ENCODE measurements around the gene DCC.
"Not testable (repeated sequence)": the region's sequence is repeated elsewhere in the genome, so short reads cannot be mapped to it uniquely, and the experiment has no call there.

The DCC gene

GRCh38 chr18:52353589-52353988 lies 13.6 kb downstream of the DCC start:
- no peak for DNase-seq

DNA sequence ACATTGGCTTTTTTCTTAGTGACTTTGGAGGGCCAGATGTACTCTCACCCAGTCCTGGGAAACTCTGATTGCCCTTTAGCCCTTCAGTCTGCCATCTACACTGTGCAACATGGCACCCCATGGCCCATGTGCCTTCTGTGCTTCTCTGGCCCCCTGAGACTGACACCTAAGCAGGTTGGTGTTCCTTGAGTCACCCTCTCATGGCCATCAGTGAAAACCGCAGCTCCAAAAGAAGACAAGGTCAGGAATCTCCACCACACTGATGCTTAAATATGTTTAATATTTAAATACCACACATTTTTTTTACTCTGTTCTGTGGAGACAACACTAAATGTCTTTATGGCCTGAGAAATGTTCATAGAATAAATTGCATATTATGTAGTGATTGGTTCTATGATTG lies 23.9 kb downstream of the DCC start:
- peak; percentile 19 for DNase-seq

- DNase-seq, result not testable (repeated sequence)
Observed at GRCh38 chr18:52366851-52367250, 26.9 kb downstream of the DCC start.

GRCh38 chr18:52367953-52368742 lies 28.2 kb downstream of the DCC start:
- DNase-seq, result no peak

DNA sequence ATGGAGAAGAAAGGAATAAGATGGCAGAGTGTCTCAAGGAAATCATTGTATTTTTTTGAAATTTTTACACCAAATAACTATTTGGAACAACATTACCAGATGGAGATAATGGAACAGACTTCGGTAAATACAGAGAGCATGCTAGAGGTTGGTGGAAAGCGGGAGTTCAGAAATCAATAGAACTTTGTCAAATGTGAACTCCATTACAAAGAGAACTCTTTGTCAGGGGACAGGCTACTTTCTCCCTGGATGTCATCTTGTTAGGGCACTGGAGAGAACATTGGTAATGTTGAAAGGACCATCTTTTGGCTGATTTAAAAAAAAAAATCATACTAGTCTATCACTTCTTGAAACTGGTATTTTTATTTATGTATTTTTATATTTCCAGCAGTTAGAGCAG lies 30.8 kb downstream of the DCC start:
- DNase-seq, result no peak

- no peak for DNase-seq
Observed at GRCh38 chr18:52376104-52376503, 36.1 kb downstream of the DCC start.

DNA sequence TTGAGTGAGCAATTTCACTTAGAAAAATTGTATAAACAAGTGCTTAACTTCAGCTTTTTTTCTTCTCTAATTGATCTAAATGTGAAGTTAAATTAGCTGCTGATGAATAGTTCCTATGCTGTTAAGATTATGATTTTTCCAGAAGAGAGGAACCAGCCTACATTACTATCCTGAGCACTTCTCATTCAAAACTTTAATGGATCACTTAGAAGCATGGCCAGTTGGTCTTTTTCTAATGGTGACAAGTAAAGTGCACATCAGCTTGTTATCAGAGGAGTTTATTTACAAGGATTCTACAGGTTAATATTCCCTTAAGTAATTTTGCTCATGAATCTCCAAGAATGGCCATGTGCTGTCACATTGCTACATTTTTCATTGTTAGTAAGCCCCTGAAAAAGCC lies 37.1 kb downstream of the DCC start:
- no peak for DNase-seq

- no peak for DNase-seq
Observed at GRCh38 chr18:52386306-52386705, 46.3 kb downstream of the DCC start.

- no peak for DNase-seq
Observed at GRCh38 chr18:52387175-52387574, 47.2 kb downstream of the DCC start.

DNA sequence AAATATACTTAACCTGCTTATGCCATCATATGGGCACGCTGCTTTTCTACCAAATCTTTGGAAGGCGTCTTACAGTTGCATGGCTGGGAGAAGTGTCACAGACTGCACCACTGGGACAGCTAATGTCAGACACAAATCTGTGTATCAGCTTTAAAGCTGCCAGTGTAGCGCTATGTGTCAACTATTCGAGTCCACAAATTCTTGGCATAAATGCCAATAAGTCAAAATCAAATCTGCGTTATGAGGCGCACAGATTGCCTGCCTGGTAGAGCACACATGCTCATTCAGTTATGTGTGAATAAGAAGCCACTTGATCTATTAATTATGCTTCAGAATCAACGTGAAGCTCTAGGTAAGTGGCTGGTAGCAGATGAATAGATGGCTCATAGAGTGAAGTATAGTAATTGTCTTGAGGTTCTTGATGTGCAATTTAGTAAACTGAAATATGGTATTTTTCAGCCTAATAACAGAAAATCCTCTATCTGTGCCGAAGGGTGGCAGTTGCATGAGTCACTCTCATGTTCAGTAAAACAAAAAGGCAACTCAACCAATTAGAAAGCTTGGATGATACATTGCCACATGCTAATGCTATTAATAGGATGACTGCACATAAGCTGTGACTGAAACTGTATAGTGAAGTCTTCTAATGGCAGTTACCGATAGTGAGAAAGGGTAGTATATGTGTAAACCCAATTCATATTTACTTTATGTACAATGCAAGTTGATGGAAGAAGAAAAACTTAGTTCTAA lies 52.0 kb downstream of the DCC start:
- DNase-seq, result peak; percentile 25

GRCh38 chr18:52394602-52395001 lies 54.6 kb downstream of the DCC start:
- DNase-seq, result no peak

- no peak for DNase-seq
Observed at GRCh38 chr18:52395146-52395852, 55.3 kb downstream of the DCC start.

DNA sequence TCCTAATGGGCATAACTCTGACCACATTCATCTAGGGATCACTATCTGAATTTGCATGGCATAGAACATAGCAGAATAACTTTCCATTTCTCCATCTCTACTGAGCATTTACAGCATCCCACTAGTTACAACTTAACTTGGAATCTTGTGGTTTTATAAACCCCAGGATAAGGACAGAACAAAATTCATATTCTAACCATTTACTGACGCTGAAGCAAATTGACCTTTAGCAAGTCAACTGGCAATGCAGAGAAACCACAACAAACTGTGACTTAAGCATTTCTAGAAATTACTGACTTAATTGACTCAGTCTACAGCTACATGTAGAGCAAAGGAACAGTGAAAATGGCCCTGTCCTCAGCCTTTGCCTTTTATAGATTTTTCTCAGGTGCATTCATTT lies 61.2 kb downstream of the DCC start:
- no peak for DNase-seq

DNA sequence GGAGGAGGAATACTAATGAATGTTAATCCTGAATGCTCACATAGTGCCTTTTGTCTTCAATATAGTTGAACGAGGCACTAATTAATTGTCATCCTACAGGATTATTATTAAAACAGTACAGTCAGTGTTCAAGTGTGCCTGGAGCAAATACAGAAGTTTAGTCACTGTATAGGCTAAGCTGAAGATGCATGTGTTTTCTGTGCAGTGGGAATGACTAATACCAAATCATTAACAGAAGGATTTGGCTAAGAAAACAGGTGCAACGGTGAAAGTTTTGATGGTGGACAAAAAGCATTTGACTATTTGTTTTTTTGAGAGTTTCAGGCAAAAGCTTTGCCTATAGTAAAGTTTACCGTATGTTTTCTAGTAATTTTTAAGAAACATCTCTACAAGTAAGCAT lies 62.8 kb downstream of the DCC start:
- DNase-seq, result no peak

GRCh38 chr18:52403291-52404021 lies 63.5 kb downstream of the DCC start:
- no peak for DNase-seq

GRCh38 chr18:52408800-52409302 lies 68.9 kb downstream of the DCC start:
- no peak for DNase-seq

DNA sequence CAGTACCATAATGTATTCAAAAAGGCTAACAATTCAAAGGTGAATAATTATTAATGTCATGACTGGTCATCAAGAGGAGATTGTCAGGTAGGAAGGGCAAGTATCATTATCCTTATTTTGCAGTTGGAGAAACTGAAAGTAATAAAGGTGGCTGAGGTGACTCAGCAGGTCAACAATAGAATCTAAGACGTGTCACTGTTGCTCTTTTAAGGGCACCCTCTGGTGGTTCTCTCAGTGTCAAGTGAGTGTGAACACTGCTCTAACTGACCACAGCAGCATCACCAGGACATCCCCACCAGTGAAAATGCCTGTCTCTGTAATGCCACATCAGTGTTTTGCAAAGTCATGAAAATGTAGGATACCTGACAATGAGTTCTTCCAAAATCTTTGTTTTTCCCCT lies 69.7 kb downstream of the DCC start:
- DNase-seq, result no peak

- no peak for DNase-seq
Observed at GRCh38 chr18:52415131-52415530, 75.1 kb downstream of the DCC start.

GRCh38 chr18:52422985-52423601 lies 83.1 kb downstream of the DCC start:
- no peak for DNase-seq

GRCh38 chr18:52426041-52426440 lies 86.0 kb downstream of the DCC start:
- DNase-seq, result no peak

DNA sequence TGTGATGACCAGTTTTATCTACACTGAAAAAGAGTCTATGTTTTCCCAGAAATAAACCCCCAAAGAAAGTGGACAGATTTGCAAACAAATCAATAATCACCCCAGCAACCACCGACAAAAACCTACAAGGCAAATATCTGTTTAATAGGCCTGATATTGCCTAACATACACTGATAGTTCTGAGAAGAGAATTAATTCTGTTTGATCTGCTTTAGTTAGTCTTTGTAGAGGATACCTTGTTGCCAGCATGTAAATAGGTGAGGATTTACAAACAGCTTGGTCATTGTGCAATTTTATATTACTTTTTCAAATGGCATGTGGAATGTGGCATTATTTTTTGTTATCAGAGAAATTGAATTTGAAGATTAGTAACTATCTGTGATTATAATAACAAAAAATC lies 86.5 kb downstream of the DCC start:
- no peak for DNase-seq

- no peak for DNase-seq
Observed at GRCh38 chr18:52427521-52428175, 87.7 kb downstream of the DCC start.

Measured in fibroblast of upper back skin (primary cell).